Bronchial epithelial cell (primary cell): ENCODE data around the gene LZTR1. TPM values are rescaled to one million over a fixed set of nuclear protein-coding genes. Genes with fewer than 3 reads are reported as not detected.
"Not testable (repeated sequence)": the region's sequence is repeated elsewhere in the genome, so short reads cannot be mapped to it uniquely, and the experiment has no call there.

Experiments
- DNase-seq: peaks from one replicate; pipeline ENCODE4 v3.0.0-alpha.2; 2010; ENCODE audit warnings: low read depth
- FAIRE-seq: peaks from 2 replicates; lab custom pipeline; 2011; peaks lifted over from hg19 to GRCh38; lab: Jason Lieb, UNC
- H3K27me3 ChIP-seq: 2 replicates; pipeline ENCODE4 v1.5.1; 2011; ENCODE audit warnings: low read length; ENCODE audit not compliant: control insufficient read depth, insufficient read depth
- H3K36me3 ChIP-seq: 2 replicates; pipeline ENCODE4 v1.5.1; 2011; ENCODE audit warnings: low read length; ENCODE audit not compliant: control insufficient read depth, insufficient read depth
- H3K4me3 ChIP-seq: 2 replicates; pipeline ENCODE4 v1.5.1; 2011; ENCODE audit warnings: mild to moderate bottlenecking, low read depth, low read length, control low read depth
- CTCF ChIP-seq: IDR thresholded peaks from 2 replicates; pipeline ENCODE4 v1.5.1; 2011; ENCODE audit warnings: mild to moderate bottlenecking, moderate library complexity, low read length, control low read depth, inconsistent platforms; ENCODE audit not compliant: insufficient read depth, severe bottlenecking
- total RNA-seq: library from RNA; depleted of rRNA; stranded (reverse); fragments of >200 nt; gene quantifications from 2 replicates; pipeline ENCODE4 v1.2.1, GENCODE V29; 2014

Gene LZTR1
- total RNA-seq, 1 donor from 2014 or later, result 14.7 TPM

- H3K4me3 ChIP-seq, result peak overlapping the region; percentile 88
- TF ChIP-seq CTCF, result no peak
- no peaks in the 10 kb centered on the region for H3K27me3 ChIP-seq
- FAIRE-seq (no peak), DNase-seq (no peak)
- peaks cover 12% of the 10 kb centered on the region for H3K36me3 ChIP-seq
Measured at GRCh38 chr22:21000207-21000986, 18.3 kb downstream of the LZTR1 start.

- no peak for FAIRE-seq
- TF ChIP-seq CTCF, result no peak
Measured at GRCh38 chr22:21000987-21001600, 19.0 kb downstream of the LZTR1 start.

GRCh38 chr22:21001601-21002325 lies 19.7 kb downstream of the LZTR1 start, which contains the start of gene THAP7:
TSS of gene THAP7 (minus strand) at chr22:21002118. CDS start at chr22:21001911, 207 bp downstream.
- Histone ChIP-seq H3K27me3 (no peaks in the 10 kb centered on the region), H3K4me3 (peak within 1 kb of the TSS; percentile 88), H3K36me3 (peaks cover 10% of the 10 kb centered on the region)
- peak; percentile 83 for DNase-seq
- no peak for TF ChIP-seq CTCF
- no peak for FAIRE-seq

More at GRCh38 chr22:21000987-21001600, 19.0 kb downstream of the LZTR1 start:
- no peaks in the 10 kb centered on the region for H3K27me3 ChIP-seq
- peaks cover 10% of the 10 kb centered on the region for H3K36me3 ChIP-seq
- no peak for DNase-seq
- H3K4me3 ChIP-seq, result peak overlapping the region; percentile 88

GRCh38 chr22:21003782-21004181 lies 21.7 kb downstream of the LZTR1 start:
- Histone ChIP-seq H3K4me3 (no peak overlapping the region), H3K36me3 (peaks cover 6% of the 10 kb centered on the region), H3K27me3 (no peaks in the 10 kb centered on the region)
- TF ChIP-seq CTCF, result no peak
- FAIRE-seq (no peak), DNase-seq (no peak)

GRCh38 chr22:21009208-21009607 lies 27.1 kb downstream of the LZTR1 start:
- not testable (repeated sequence) for H3K36me3 ChIP-seq, H3K27me3 ChIP-seq, H3K4me3 ChIP-seq, DNase-seq
- peak; percentile 98 for FAIRE-seq
